ENCODE measurements around the gene NFE2L2.
"Not testable (repeated sequence)": the region's sequence is repeated elsewhere in the genome, so short reads cannot be mapped to it uniquely, and the experiment has no call there.

The NFE2L2 gene

GRCh38 chr2:177212891-177213856 is 51.4 kb downstream of the NFE2L2 start:
- Mint-ChIP-seq H3K9me3 (no peaks in the 10 kb centered on the region), H3K27ac (peak overlapping the region; percentile 99), H3K36me3 (peaks cover 75% of the 10 kb centered on the region), H3K4me3 (peak overlapping the region; percentile 83), H3K4me1 (peaks cover 41% of the 10 kb centered on the region)
- peak; percentile 77 for ATAC-seq
- peak; percentile 76 to 96 for DNase-seq (ENCODE audit: low spot score in 2 of 2)

DNA sequence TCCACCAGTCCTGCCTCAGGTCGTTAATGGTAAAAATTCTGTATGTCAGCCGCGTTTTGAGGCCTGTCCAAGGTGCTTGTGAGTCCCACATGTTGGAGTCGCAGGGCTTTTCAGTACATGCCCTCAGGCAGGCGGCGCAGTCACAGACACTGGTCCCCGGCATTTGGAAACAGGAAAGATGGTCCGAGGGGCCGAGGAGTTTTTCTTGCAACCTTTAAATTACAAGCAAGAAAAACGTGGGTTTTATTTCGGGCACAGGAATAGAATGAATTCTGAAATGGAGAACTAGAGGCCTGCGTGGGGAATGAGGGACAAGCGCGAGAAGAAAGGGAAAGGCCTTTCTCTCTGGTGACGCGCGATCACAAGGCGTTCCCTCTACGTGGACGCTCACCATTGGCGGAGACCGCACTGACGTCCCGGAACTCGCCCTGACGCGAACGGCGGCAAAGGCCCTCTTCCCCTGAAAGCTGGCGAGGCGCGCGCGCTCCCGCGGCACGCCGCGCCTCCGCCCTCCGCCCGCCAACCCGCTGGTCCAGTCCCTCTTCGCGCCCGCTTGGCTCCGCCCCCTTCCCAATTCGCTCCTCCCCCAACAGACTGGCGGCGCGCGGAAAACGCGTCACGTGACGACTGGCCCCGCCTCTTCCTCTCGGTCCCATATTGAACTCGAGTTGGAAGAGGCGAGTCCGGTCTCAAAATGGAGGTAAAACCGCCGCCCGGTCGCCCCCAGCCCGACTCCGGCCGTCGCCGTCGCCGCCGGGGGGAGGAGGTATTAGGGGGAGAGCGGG is 52.2 kb downstream of the NFE2L2 start, which contains the start of gene HNRNPA3:
Gene HNRNPA3 (plus strand): TSS at position 689 of the 785 bp plus-strand sequence. CDS start 6 bp downstream, at position 695.
- Mint-ChIP-seq H3K4me1 (peaks cover 37% of the 10 kb centered on the region), H3K36me3 (peaks cover 66% of the 10 kb centered on the region), H3K27ac (peak within 1 kb of the TSS; percentile 99), H3K4me3 (peak within 1 kb of the TSS; percentile 83), H3K9me3 (no peaks in the 10 kb centered on the region)
- DNase-seq (ENCODE audit: low spot score in 2 of 2) = peak; percentile 99 to 100
- ATAC-seq = peak; percentile 93

- Mint-ChIP-seq H3K4me1 (peaks cover 30% of the 10 kb centered on the region), H3K4me3 (peak overlapping the region; percentile 83), H3K9me3 (no peaks in the 10 kb centered on the region), H3K27ac (peak overlapping the region; percentile 99), H3K36me3 (peaks cover 60% of the 10 kb centered on the region)
- DNase-seq (ENCODE audit: low spot score in 2 of 2) (no peak), ATAC-seq (no peak)
Measured at GRCh38 chr2:177211576-177212105, 52.9 kb downstream of the NFE2L2 start.

- Mint-ChIP-seq H3K36me3 (peaks cover 55% of the 10 kb centered on the region), H3K27ac (peak overlapping the region; percentile 99), H3K9me3 (no peaks in the 10 kb centered on the region), H3K4me3 (peak overlapping the region; percentile 83), H3K4me1 (peaks cover 29% of the 10 kb centered on the region)
- no peak for ATAC-seq
- DNase-seq (ENCODE audit: low spot score in 2 of 2) = no peak
Measured at GRCh38 chr2:177211169-177211568, 53.4 kb downstream of the NFE2L2 start.

- H3K36me3 Mint-ChIP-seq = peaks cover 14% of the 10 kb centered on the region
- H3K9me3 Mint-ChIP-seq = no peaks in the 10 kb centered on the region
- peaks cover 12% of the 10 kb centered on the region for H3K4me1 Mint-ChIP-seq
- ATAC-seq (peak; percentile 70), DNase-seq (ENCODE audit: low spot score in 2 of 2) (no peak)
- H3K27ac Mint-ChIP-seq = peak overlapping the region; percentile 63
- H3K4me3 Mint-ChIP-seq = no peak overlapping the region
Measured at GRCh38 chr2:177207101-177207500, 57.4 kb downstream of the NFE2L2 start.

DNA sequence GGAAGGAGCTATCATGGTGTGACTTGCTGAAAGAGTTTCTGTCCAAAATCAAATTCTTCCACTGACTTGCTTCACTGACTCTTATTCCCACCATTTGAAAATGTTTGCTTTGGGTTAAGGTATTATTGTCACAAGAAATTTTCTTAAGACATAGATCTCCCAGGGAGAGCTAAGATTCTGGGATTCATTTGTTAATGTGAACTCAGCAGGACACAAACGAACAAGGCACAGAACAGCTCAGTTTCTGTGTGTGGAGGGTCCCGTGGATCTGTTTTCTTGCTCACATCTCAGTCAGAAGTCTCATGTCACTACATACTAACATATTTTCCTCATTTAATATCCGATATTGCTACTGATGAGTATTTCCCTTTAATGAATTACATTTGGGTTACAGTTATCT is 60.1 kb downstream of the NFE2L2 start:
- peaks cover 5% of the 10 kb centered on the region for H3K4me1 Mint-ChIP-seq
- no peak for DNase-seq (ENCODE audit: low spot score in 2 of 2)
- no peak overlapping the region for H3K4me3 Mint-ChIP-seq
- no peak for ATAC-seq
- H3K36me3 Mint-ChIP-seq = peaks cover 7% of the 10 kb centered on the region
- no peak overlapping the region for H3K27ac Mint-ChIP-seq
- no peaks in the 10 kb centered on the region for H3K9me3 Mint-ChIP-seq

DNA sequence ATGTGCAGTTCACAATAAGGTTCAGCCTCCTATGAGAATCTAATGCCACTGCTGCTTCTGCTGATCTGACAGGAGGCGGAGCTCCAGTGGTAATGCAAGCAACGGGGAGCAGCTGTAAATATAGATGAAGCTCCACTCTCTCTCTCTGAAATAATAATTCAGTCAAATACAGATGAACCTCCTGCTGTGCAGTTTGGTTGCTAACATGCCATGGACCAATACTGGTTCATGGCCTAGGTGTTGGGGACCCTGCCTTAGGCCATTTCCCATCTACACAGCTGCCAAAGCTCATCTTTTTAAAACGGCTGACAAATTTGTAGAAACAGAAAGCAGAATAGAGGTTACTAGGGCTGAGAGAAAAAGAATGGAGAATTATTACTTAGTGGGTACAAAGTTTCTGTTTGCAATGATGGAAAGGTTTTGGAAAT is 62.6 kb downstream of the NFE2L2 start:
- ATAC-seq (no peak), DNase-seq (ENCODE audit: low spot score in 2 of 2) (no peak)
- Mint-ChIP-seq H3K4me1 (peaks cover 5% of the 10 kb centered on the region), H3K9me3 (no peaks in the 10 kb centered on the region), H3K27ac (no peak overlapping the region), H3K36me3 (no peaks in the 10 kb centered on the region), H3K4me3 (no peak overlapping the region)

- not testable (repeated sequence) for DNase-seq (ENCODE audit: low spot score in 2 of 2); H3K9me3 Mint-ChIP-seq; ATAC-seq; H3K4me3 Mint-ChIP-seq; H3K36me3 Mint-ChIP-seq; H3K4me1 Mint-ChIP-seq; H3K27ac Mint-ChIP-seq
Measured at GRCh38 chr2:177200419-177200818, 64.1 kb downstream of the NFE2L2 start.

DNA sequence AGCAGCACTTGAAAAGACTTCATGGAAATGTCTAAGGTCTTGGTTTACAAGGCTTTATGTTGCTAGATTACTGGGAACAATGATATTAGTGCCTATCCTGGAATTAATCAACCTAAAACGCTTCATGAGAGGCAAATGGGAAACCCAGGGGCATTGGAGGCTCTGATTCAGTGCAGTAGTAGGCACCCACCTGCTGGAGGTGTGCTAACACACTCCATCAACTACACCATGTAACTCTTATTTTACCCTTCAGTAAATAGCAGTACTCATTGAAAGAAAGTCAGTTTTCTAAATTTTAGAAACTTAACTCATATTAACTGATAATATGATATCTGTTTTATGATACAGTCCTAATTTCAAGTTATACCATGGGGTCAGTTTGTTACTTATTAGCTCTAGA is 69.3 kb downstream of the NFE2L2 start:
- ATAC-seq (no peak), DNase-seq (ENCODE audit: low spot score in 2 of 2) (no peak)

GRCh38 chr2:177193240-177193639 is 71.3 kb downstream of the NFE2L2 start:
- no peak overlapping the region for H3K27ac Mint-ChIP-seq
- H3K4me3 Mint-ChIP-seq = no peak overlapping the region
- H3K36me3 Mint-ChIP-seq = no peaks in the 10 kb centered on the region
- H3K9me3 Mint-ChIP-seq = no peaks in the 10 kb centered on the region
- ATAC-seq = peak; percentile 59
- DNase-seq (ENCODE audit: low spot score in 2 of 2) = no peak
- H3K4me1 Mint-ChIP-seq = no peaks in the 10 kb centered on the region

More for the DNA sequence above, 69.3 kb downstream of the NFE2L2 start:
- no peak overlapping the region for H3K4me3 Mint-ChIP-seq
- no peaks in the 10 kb centered on the region for H3K36me3 Mint-ChIP-seq
- H3K27ac Mint-ChIP-seq = no peak overlapping the region
- H3K9me3 Mint-ChIP-seq = no peaks in the 10 kb centered on the region
- H3K4me1 Mint-ChIP-seq = no peaks in the 10 kb centered on the region

DNA sequence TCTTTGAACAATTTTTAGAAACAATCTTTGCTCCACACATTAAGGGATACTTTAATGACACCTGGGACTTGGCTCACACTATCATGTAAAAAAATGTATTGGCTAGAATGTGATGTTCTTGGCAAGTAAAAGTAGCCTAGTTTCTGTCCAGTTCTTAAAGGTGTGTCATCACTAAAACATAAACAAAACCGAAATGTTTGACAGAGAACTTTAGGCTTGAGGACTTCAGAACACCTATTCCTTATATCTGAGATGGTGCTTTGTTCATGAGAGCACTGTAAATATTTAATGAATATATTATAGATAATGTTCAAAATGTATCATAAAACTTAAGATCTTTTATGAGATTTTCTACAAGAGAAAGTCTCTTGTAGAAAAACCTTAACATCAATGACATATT is 71.7 kb downstream of the NFE2L2 start:
- Mint-ChIP-seq H3K27ac (no peak overlapping the region), H3K4me3 (no peak overlapping the region), H3K9me3 (no peaks in the 10 kb centered on the region), H3K36me3 (no peaks in the 10 kb centered on the region), H3K4me1 (no peaks in the 10 kb centered on the region)
- DNase-seq (ENCODE audit: low spot score in 2 of 2) (no peak), ATAC-seq (no peak)

- Mint-ChIP-seq H3K4me1 (no peaks in the 10 kb centered on the region), H3K27ac (no peak overlapping the region), H3K36me3 (no peaks in the 10 kb centered on the region), H3K9me3 (no peaks in the 10 kb centered on the region), H3K4me3 (no peak overlapping the region)
- no peak for ATAC-seq
- DNase-seq (ENCODE audit: low spot score in 2 of 2) = peak in 1 of 2 donors; percentile 17
Measured at GRCh38 chr2:177190941-177191340, 73.6 kb downstream of the NFE2L2 start.

DNA sequence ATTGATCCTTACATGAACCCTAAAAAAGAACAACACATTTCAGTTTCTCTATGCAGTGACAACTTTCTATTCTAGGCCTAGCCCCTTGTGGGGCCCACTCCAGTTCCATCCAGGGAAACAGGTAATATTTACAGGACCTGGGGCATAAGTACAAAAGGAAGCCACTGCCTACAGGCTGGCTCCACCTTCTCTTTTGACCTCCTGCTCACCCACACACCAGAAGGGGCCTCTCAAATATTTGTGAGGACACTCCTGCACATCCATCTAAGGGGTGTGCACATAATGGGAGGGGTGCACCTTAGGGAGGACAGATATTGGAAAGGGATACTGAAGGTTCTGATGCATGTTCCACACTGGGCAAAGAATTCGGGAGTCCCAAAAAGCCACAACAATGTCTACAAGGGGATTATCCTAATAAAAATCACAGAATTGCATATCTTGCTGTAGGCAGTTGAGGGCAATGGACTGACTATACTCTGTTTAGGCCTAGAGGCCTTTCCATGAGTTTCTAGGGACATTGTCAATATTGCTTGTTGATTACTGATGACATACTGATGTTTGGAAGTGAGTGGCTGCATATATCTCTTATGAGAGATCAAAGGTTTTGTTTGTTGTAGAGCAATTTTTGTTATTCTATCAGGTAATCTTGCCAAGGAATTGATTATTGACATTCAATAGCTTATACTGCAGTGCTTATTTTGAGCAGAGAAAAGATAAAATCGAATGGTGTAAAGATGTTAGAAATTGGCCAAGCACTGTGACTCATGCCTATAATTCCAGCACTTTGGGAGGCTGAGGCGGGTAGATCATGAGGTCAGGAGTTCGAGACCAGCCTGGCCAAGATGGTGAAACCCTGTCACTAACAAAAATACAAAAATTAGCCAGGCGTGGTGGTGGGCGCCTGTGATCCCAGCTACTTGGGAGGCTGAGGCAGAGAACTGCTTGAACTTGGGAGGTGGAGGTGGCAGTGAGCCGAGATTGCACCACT is 75.8 kb downstream of the NFE2L2 start:
- no peak for ATAC-seq
- H3K27ac Mint-ChIP-seq = no peak overlapping the region
- H3K36me3 Mint-ChIP-seq = no peaks in the 10 kb centered on the region

DNA sequence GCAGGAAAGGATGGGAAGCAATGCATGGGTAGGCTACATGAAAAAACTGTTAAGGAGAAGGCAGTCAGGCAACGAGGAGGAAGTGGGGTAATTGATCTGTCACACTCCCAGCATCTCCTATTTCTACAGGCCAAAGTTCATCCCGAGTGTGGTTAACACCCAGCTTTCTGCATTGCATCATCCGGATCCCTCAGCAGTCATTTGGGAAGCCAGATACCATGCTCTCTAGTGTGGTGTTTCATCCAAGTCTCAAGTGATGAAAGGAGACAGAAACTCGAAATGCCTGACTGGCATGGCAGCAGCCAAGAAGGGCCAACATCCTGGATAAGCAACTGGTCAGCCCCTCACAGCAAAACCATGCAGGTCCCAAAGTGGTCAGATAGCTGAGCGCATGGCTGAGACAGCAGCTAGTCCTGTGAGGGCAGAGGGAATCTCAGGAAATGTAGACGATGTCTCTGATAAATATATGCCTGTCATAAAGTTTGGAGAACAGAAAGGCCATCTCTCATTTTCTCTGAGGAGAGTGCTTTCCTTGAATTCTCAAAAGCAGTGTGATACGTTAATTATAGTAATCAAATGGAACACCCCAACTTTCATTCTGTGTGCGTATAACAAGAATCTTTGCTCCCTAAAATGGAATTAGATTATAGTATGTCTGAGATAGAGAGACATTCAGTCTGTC is 76.8 kb downstream of the NFE2L2 start:
- no peaks in the 10 kb centered on the region for H3K9me3 Mint-ChIP-seq
- no peak for ATAC-seq
- no peaks in the 10 kb centered on the region for H3K36me3 Mint-ChIP-seq
- DNase-seq (ENCODE audit: low spot score in 2 of 2) = peak in 1 of 2 donors; percentile 43
- H3K4me1 Mint-ChIP-seq = no peaks in the 10 kb centered on the region
- no peak overlapping the region for H3K27ac Mint-ChIP-seq
- H3K4me3 Mint-ChIP-seq = no peak overlapping the region

More for the DNA sequence above, 75.8 kb downstream of the NFE2L2 start:
- Mint-ChIP-seq H3K9me3 (no peaks in the 10 kb centered on the region), H3K4me3 (no peak overlapping the region), H3K4me1 (no peaks in the 10 kb centered on the region)
- DNase-seq (ENCODE audit: low spot score in 2 of 2) = peak in 1 of 2 donors; percentile 36
